WTC11 (cell line): ENCODE results near the gene SBK1.

ENCODE experiments used
- TF ChIP-seq, protein P1 (sequence below): fragments of 200-600 bp; IDR thresholded peaks from 2 replicates; pipeline ENCODE4 v1.8.0; 2022; ENCODE audit warnings: antibody characterized with exemption
- TF ChIP-seq, protein P2 (sequence below): sonication (generic); formaldehyde crosslinking; IDR thresholded peaks from 2 replicates; pipeline ENCODE4 v1.8.1; 2023; ENCODE audit warnings: mild to moderate bottlenecking, missing genetic modification reagents, borderline replicate concordance
- TF ChIP-seq, protein P3 (sequence below): sonication (generic); formaldehyde crosslinking; IDR thresholded peaks from 2 replicates; pipeline ENCODE4 v1.8.0; 2022; ENCODE audit warnings: mild to moderate bottlenecking, missing genetic modification reagents

DNA sequence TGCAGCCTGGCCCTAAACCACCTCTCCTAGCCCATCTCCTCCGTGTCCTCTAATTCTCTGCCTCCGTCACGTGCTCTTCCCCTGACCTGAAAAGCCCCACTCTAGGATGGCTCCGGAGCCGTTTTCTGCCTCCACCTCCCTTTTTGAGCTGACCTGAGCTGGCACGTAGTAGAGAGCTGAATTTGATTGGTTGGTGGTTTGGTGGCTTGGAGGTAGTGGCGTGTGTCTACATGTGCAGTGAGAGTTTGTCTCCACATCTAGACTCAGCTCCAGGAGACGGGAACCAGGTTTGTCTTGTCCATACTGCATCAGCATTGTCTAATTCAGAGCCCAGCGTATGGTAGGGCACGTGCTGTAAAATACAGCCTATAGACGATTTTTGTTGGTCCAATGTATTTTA lies 3.0 kb downstream of the SBK1 start:
- TF ChIP-seq, protein P1, sequence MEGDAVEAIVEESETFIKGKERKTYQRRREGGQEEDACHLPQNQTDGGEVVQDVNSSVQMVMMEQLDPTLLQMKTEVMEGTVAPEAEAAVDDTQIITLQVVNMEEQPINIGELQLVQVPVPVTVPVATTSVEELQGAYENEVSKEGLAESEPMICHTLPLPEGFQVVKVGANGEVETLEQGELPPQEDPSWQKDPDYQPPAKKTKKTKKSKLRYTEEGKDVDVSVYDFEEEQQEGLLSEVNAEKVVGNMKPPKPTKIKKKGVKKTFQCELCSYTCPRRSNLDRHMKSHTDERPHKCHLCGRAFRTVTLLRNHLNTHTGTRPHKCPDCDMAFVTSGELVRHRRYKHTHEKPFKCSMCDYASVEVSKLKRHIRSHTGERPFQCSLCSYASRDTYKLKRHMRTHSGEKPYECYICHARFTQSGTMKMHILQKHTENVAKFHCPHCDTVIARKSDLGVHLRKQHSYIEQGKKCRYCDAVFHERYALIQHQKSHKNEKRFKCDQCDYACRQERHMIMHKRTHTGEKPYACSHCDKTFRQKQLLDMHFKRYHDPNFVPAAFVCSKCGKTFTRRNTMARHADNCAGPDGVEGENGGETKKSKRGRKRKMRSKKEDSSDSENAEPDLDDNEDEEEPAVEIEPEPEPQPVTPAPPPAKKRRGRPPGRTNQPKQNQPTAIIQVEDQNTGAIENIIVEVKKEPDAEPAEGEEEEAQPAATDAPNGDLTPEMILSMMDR: no peak
- TF ChIP-seq, protein P2, sequence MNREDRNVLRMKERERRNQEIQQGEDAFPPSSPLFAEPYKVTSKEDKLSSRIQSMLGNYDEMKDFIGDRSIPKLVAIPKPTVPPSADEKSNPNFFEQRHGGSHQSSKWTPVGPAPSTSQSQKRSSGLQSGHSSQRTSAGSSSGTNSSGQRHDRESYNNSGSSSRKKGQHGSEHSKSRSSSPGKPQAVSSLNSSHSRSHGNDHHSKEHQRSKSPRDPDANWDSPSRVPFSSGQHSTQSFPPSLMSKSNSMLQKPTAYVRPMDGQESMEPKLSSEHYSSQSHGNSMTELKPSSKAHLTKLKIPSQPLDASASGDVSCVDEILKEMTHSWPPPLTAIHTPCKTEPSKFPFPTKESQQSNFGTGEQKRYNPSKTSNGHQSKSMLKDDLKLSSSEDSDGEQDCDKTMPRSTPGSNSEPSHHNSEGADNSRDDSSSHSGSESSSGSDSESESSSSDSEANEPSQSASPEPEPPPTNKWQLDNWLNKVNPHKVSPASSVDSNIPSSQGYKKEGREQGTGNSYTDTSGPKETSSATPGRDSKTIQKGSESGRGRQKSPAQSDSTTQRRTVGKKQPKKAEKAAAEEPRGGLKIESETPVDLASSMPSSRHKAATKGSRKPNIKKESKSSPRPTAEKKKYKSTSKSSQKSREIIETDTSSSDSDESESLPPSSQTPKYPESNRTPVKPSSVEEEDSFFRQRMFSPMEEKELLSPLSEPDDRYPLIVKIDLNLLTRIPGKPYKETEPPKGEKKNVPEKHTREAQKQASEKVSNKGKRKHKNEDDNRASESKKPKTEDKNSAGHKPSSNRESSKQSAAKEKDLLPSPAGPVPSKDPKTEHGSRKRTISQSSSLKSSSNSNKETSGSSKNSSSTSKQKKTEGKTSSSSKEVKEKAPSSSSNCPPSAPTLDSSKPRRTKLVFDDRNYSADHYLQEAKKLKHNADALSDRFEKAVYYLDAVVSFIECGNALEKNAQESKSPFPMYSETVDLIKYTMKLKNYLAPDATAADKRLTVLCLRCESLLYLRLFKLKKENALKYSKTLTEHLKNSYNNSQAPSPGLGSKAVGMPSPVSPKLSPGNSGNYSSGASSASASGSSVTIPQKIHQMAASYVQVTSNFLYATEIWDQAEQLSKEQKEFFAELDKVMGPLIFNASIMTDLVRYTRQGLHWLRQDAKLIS (CRISPR knock-in tag): no peak
- TF ChIP-seq, protein P3, sequence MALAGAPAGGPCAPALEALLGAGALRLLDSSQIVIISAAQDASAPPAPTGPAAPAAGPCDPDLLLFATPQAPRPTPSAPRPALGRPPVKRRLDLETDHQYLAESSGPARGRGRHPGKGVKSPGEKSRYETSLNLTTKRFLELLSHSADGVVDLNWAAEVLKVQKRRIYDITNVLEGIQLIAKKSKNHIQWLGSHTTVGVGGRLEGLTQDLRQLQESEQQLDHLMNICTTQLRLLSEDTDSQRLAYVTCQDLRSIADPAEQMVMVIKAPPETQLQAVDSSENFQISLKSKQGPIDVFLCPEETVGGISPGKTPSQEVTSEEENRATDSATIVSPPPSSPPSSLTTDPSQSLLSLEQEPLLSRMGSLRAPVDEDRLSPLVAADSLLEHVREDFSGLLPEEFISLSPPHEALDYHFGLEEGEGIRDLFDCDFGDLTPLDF (CRISPR knock-in tag): no peak
